Astrocyte (in vitro differentiated cells and primary cell): Measurements from ENCODE around the gene EML6. TPM values are rescaled to one million over a fixed set of nuclear protein-coding genes. Genes with fewer than 3 reads are reported as not detected.

Experiments
- DNase-seq: peaks from one replicate; pipeline ENCODE4 v3.0.0-alpha.2; 2010; ENCODE audit warnings: low read depth
- FAIRE-seq: peaks from 2 replicates; lab custom pipeline; 2011; peaks lifted over from hg19 to GRCh38; lab: Jason Lieb, UNC
- H2AFZ ChIP-seq: 2 replicates; pipeline ENCODE4 v1.6.0; 2012; ENCODE audit warnings: low read depth, low read length, inconsistent platforms
- H3K27ac ChIP-seq: 2 replicates; pipeline ENCODE4 v1.5.1; 2011; ENCODE audit warnings: low read depth, low read length, inconsistent platforms
- H3K27me3 ChIP-seq: 2 replicates; pipeline ENCODE4 v1.6.0; 2011; ENCODE audit warnings: low read length, inconsistent platforms; ENCODE audit not compliant: insufficient read depth
- H3K36me3 ChIP-seq: 2 replicates; pipeline ENCODE4 v1.5.1; 2011; ENCODE audit warnings: low read length, inconsistent platforms; ENCODE audit not compliant: insufficient read depth
- H3K4me1 ChIP-seq: 2 replicates; pipeline ENCODE4 v1.5.1; 2011; ENCODE audit warnings: low read length, inconsistent platforms; ENCODE audit not compliant: insufficient read depth
- H3K4me2 ChIP-seq: 2 replicates; pipeline ENCODE4 v1.6.0; 2012; ENCODE audit warnings: low read length, inconsistent platforms
- H3K4me3 ChIP-seq: 2 replicates; pipeline ENCODE4 v1.5.1; 2011; ENCODE audit warnings: low read depth, mild to moderate bottlenecking, low read length, inconsistent platforms; ENCODE audit not compliant: insufficient read depth
- H3K79me2 ChIP-seq: 2 replicates; pipeline ENCODE4 v1.6.0; 2012; ENCODE audit warnings: mild to moderate bottlenecking, low read length, inconsistent platforms; ENCODE audit not compliant: insufficient read depth
- H3K9ac ChIP-seq: 2 replicates; pipeline ENCODE4 v1.6.0; 2012; ENCODE audit warnings: mild to moderate bottlenecking, low read length, inconsistent platforms
- H3K9me3 ChIP-seq: 2 replicates; pipeline ENCODE4 v1.5.1; 2012; ENCODE audit warnings: low read depth, mild to moderate bottlenecking, low read length, inconsistent platforms; ENCODE audit not compliant: insufficient read depth
- H4K20me1 ChIP-seq: 2 replicates; pipeline ENCODE4 v1.6.0; 2012; ENCODE audit warnings: low read length, inconsistent platforms; ENCODE audit not compliant: insufficient read depth
- H3K27ac Mint-ChIP-seq: one replicate; pipeline ENCODE4 v1.8.0; 2021; ENCODE audit warnings: mild to moderate bottlenecking, mixed read lengths; ENCODE audit not compliant: unreplicated experiment
- H3K27me3 Mint-ChIP-seq: one replicate; pipeline ENCODE4 v1.8.0; 2021; ENCODE audit warnings: low read depth, mixed read lengths; ENCODE audit not compliant: unreplicated experiment
- H3K36me3 Mint-ChIP-seq: one replicate; pipeline ENCODE4 v1.8.0; 2021; ENCODE audit warnings: low read depth, mixed read lengths; ENCODE audit not compliant: unreplicated experiment
- H3K4me1 Mint-ChIP-seq: one replicate; pipeline ENCODE4 v1.8.0; 2021; ENCODE audit warnings: low read depth, mixed read lengths; ENCODE audit not compliant: unreplicated experiment
- H3K4me3 Mint-ChIP-seq: one replicate; pipeline ENCODE4 v1.8.0; 2021; ENCODE audit warnings: mild to moderate bottlenecking, moderate library complexity, mixed read lengths; ENCODE audit not compliant: unreplicated experiment
- H3K9me3 Mint-ChIP-seq: one replicate; pipeline ENCODE4 v1.8.0; 2021; ENCODE audit warnings: mild to moderate bottlenecking, mixed read lengths; ENCODE audit not compliant: unreplicated experiment
- EZH2 ChIP-seq: IDR thresholded peaks from 2 replicates; pipeline ENCODE4 v1.6.1; 2012; ENCODE audit warnings: mild to moderate bottlenecking, low read length, inconsistent platforms; ENCODE audit not compliant: insufficient read depth
- total RNA-seq: library from RNA; stranded (reverse); gene quantifications from 2 replicates; pipeline ENCODE4 v1.2.1, GENCODE V29; 2021
- TF ChIP-seq, protein P1 (sequence below): IDR thresholded peaks from 2 replicates; pipeline ENCODE4 v1.5.1; 2011; ENCODE audit warnings: low read depth, mild to moderate bottlenecking, inconsistent platforms, low read length, moderate library complexity; ENCODE audit not compliant: insufficient read depth

Gene EML6
- total RNA-seq, 1 donor from 2014 or later, result 0.23 TPM

DNA sequence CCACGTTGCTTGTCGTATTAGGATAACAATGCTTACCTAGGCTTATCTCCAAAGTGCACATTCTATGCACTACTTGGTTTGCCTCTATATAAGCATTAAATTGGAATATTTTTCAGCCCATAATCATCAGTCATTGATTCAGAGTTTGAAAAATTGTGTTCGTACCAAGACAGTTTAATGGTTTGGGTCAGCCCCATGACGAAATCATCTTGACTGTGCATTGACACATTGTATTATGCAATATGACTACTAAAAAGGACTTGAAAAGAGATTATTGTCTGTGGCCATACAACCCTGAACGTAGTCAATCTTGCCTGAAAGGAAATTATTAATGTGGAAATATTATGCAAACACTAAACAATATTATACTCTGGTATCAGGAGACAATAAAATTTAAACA lies 141.3 kb downstream of the EML6 start:
- H3K4me1 Mint-ChIP-seq, result peaks cover 4% of the 10 kb centered on the region
- no peak overlapping the region for H3K4me3 Mint-ChIP-seq
- FAIRE-seq (no peak), DNase-seq (no peak)
- no peaks in the 10 kb centered on the region for H3K9me3 ChIP-seq
- no peaks in the 10 kb centered on the region for H3K27me3 ChIP-seq
- H3K27ac ChIP-seq, result no peak overlapping the region
- H3K9ac ChIP-seq, result no peak overlapping the region
- no peaks in the 10 kb centered on the region for H3K79me2 ChIP-seq
- H3K4me3 ChIP-seq, result no peak overlapping the region
- no peaks in the 10 kb centered on the region for H3K36me3 ChIP-seq
- H3K36me3 Mint-ChIP-seq, result no peaks in the 10 kb centered on the region
- no peaks in the 10 kb centered on the region for H3K27me3 Mint-ChIP-seq
- peaks cover 14% of the 10 kb centered on the region for H3K4me1 ChIP-seq
- no peaks in the 10 kb centered on the region for H3K9me3 Mint-ChIP-seq
- H4K20me1 ChIP-seq, result no peaks in the 10 kb centered on the region
- H2AFZ ChIP-seq, result no peak overlapping the region
- H3K4me2 ChIP-seq, result no peak overlapping the region
- H3K27ac Mint-ChIP-seq, result no peak overlapping the region
- TF ChIP-seq EZH2, result no peak
- TF ChIP-seq, protein P1, sequence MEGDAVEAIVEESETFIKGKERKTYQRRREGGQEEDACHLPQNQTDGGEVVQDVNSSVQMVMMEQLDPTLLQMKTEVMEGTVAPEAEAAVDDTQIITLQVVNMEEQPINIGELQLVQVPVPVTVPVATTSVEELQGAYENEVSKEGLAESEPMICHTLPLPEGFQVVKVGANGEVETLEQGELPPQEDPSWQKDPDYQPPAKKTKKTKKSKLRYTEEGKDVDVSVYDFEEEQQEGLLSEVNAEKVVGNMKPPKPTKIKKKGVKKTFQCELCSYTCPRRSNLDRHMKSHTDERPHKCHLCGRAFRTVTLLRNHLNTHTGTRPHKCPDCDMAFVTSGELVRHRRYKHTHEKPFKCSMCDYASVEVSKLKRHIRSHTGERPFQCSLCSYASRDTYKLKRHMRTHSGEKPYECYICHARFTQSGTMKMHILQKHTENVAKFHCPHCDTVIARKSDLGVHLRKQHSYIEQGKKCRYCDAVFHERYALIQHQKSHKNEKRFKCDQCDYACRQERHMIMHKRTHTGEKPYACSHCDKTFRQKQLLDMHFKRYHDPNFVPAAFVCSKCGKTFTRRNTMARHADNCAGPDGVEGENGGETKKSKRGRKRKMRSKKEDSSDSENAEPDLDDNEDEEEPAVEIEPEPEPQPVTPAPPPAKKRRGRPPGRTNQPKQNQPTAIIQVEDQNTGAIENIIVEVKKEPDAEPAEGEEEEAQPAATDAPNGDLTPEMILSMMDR, result no peak

DNA sequence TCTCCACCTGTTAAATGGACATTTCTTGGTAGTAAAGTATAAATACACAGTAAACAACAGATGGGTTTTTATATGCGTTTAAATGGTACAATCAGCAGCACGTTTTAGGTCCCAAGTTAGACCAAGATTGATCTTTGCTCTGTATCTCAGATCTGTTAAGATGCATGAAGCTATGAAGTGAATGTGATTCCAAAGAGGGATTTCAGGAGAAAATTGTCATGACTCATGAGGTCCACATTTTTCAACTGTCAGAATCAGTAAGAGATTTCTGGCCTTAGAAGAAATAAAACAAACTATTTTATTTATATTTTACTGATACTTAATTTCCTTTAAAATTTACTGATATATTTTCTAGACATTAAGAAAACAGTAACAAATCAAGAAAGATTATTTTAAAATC lies 142.7 kb downstream of the EML6 start:
- Mint-ChIP-seq H3K4me3 (no peak overlapping the region), H3K4me1 (no peaks in the 10 kb centered on the region), H3K27me3 (no peaks in the 10 kb centered on the region), H3K36me3 (no peaks in the 10 kb centered on the region), H3K27ac (no peak overlapping the region), H3K9me3 (no peaks in the 10 kb centered on the region)
- H3K27me3 ChIP-seq, result no peaks in the 10 kb centered on the region
- no peaks in the 10 kb centered on the region for H3K36me3 ChIP-seq
- H3K4me1 ChIP-seq, result no peaks in the 10 kb centered on the region
- no peak overlapping the region for H3K9ac ChIP-seq
- no peaks in the 10 kb centered on the region for H3K9me3 ChIP-seq
- DNase-seq (peak; percentile 40), FAIRE-seq (peak; percentile 55)
- TF ChIP-seq, protein P1, result no peak
- TF ChIP-seq EZH2, result no peak
- H3K4me2 ChIP-seq, result no peak overlapping the region
- no peaks in the 10 kb centered on the region for H3K79me2 ChIP-seq
- H3K27ac ChIP-seq, result no peak overlapping the region
- no peak overlapping the region for H2AFZ ChIP-seq
- no peaks in the 10 kb centered on the region for H4K20me1 ChIP-seq
- H3K4me3 ChIP-seq, result no peak overlapping the region

DNA sequence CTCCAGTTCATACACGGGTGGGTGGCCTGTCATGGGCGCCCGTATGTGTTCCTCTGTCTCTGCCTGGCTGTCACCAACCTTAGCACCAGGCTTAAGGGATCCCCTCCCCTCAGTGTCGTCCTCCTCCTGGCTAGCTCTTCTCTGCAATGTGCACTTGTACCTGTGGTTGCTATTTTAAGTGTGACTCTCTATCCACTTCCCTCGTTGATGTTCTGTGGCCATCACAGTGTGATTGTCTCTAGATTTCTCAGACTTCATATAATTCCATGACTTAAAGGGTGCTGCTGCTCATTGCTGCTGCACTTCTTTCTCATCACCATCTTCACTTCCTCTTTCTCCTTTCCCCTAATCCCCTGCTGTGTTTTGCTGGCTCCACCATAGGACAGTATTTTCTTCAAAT lies 143.4 kb downstream of the EML6 start:
- Mint-ChIP-seq H3K9me3 (no peaks in the 10 kb centered on the region), H3K27me3 (no peaks in the 10 kb centered on the region), H3K27ac (no peak overlapping the region), H3K4me3 (no peak overlapping the region), H3K4me1 (no peaks in the 10 kb centered on the region), H3K36me3 (no peaks in the 10 kb centered on the region)
- FAIRE-seq (no peak), DNase-seq (no peak)
- H3K9me3 ChIP-seq, result no peaks in the 10 kb centered on the region
- H3K36me3 ChIP-seq, result no peaks in the 10 kb centered on the region
- H3K4me3 ChIP-seq, result no peak overlapping the region
- no peaks in the 10 kb centered on the region for H3K4me1 ChIP-seq
- TF ChIP-seq EZH2, result no peak
- H3K27ac ChIP-seq, result no peak overlapping the region
- no peaks in the 10 kb centered on the region for H3K79me2 ChIP-seq
- no peaks in the 10 kb centered on the region for H4K20me1 ChIP-seq
- H3K4me2 ChIP-seq, result no peak overlapping the region
- H2AFZ ChIP-seq, result no peak overlapping the region
- H3K9ac ChIP-seq, result no peak overlapping the region
- H3K27me3 ChIP-seq, result no peaks in the 10 kb centered on the region
